Activated CD4-positive, alpha-beta T cell treated with anti-CD3 and anti-CD28 coated beads, Interleukin-2, amount 10 ng/mL, durations not matched to agents 24 days and 14 days (primary cell): Measurements from ENCODE around the gene SLC6A7. TPM values are rescaled to one million over a fixed set of nuclear protein-coding genes. Genes with fewer than 3 reads are reported as not detected.

Source experiments
- DNase-seq: peaks from one replicate; pipeline ENCODE4 v3.0.0; 2022
- H3K27ac Mint-ChIP-seq: one replicate; pipeline ENCODE4 v1.8.0; 2022; ENCODE audit warnings: mild to moderate bottlenecking, mixed read lengths
- H3K27me3 Mint-ChIP-seq: one replicate; pipeline ENCODE4 v1.8.0; 2022; ENCODE audit warnings: mixed read lengths
- H3K36me3 Mint-ChIP-seq: one replicate; pipeline ENCODE4 v1.8.0; 2022; ENCODE audit warnings: low read depth, mild to moderate bottlenecking, mixed read lengths
- H3K4me1 Mint-ChIP-seq: one replicate; pipeline ENCODE4 v1.8.0; 2021; ENCODE audit warnings: mixed read lengths
- H3K4me3 Mint-ChIP-seq: one replicate; pipeline ENCODE4 v1.8.0; 2022; ENCODE audit warnings: mild to moderate bottlenecking, moderate library complexity, mixed read lengths
- H3K9me3 Mint-ChIP-seq: one replicate; pipeline ENCODE4 v1.8.0; 2021; ENCODE audit warnings: mixed read lengths
- intact Hi-C: fragments of 100-400 bp; cut with micrococcal nuclease; formaldehyde crosslinking; loops from one replicate; pipeline ENCODE4 v1.15.1; 2023
- total RNA-seq: library from RNA; stranded (reverse); gene quantifications from 2 replicates; pipeline ENCODE4 v1.2.3, GENCODE V29; 2022

SLC6A7 gene
- total RNA-seq = not detected in 2 replicates

DNA sequence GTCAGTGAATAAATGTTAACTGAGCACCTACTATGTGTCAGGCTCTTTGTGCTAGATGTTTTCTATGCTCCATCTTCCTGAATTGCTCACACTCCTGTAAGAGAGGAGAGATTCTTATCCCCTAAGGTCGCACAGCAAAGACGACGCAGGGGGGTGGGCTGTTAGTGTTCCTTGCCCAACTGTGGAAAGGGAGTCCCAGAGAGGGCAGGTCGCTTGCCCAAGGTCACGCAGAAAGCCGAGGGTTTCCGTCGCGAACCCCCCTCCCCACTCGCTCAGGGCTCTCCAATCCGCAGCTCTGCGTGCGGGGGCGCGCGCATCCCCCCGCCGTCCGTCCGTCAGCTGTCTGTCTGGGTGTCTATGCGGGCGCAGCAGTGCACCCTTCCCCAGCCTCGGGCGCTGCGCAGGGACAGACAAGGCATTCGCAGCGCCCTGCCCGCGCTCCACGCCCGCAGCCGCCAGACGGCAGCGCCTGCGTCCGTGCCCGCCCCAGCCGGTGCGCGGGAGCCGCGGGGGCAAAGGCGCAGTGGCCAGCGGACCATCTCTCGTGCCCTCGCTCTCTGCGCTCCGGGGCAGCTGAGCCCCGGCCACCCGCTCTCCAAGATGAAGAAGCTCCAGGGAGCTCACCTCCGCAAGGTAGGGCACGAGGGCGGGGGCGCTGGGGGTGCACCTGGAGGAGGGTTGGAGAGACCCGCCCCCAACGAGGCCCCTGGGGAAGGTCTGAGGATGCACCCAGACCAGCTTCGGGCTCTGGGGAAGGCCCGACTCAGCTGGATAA lies at the start of gene SLC6A7:
TSS of gene SLC6A7 (plus strand) at position 335 of the 775 bp plus-strand sequence. CDS start at position 601, 266 bp downstream.
- DNase-seq = no peak
- Mint-ChIP-seq H3K9me3 (no peaks in the 10 kb centered on the region), H3K36me3 (no peaks in the 10 kb centered on the region), H3K4me1 (no peaks in the 10 kb centered on the region), H3K27ac (no peak within 1 kb of the TSS), H3K4me3 (no peak within 1 kb of the TSS), H3K27me3 (peaks cover 35% of the 10 kb centered on the region)
- intact Hi-C loops = no loop called here

GRCh38 chr5:150140830-150141229 lies 49.0 kb upstream of the SLC6A7 start:
- Mint-ChIP-seq H3K9me3 (no peaks in the 10 kb centered on the region), H3K27me3 (no peaks in the 10 kb centered on the region), H3K4me1 (peaks cover 12% of the 10 kb centered on the region), H3K36me3 (no peaks in the 10 kb centered on the region), H3K27ac (no peak overlapping the region), H3K4me3 (no peak overlapping the region)
- intact Hi-C loops = no loop called here
- no peak for DNase-seq

- peaks cover 12% of the 10 kb centered on the region for H3K4me1 Mint-ChIP-seq
- no peak overlapping the region for H3K4me3 Mint-ChIP-seq
- DNase-seq = no peak
- H3K9me3 Mint-ChIP-seq = no peaks in the 10 kb centered on the region
- no peaks in the 10 kb centered on the region for H3K27me3 Mint-ChIP-seq
- no peak overlapping the region for H3K27ac Mint-ChIP-seq
- intact Hi-C loops = no loop called here
- H3K36me3 Mint-ChIP-seq = no peaks in the 10 kb centered on the region
Measured at GRCh38 chr5:150141544-150142184, 48.2 kb upstream of the SLC6A7 start.

DNA sequence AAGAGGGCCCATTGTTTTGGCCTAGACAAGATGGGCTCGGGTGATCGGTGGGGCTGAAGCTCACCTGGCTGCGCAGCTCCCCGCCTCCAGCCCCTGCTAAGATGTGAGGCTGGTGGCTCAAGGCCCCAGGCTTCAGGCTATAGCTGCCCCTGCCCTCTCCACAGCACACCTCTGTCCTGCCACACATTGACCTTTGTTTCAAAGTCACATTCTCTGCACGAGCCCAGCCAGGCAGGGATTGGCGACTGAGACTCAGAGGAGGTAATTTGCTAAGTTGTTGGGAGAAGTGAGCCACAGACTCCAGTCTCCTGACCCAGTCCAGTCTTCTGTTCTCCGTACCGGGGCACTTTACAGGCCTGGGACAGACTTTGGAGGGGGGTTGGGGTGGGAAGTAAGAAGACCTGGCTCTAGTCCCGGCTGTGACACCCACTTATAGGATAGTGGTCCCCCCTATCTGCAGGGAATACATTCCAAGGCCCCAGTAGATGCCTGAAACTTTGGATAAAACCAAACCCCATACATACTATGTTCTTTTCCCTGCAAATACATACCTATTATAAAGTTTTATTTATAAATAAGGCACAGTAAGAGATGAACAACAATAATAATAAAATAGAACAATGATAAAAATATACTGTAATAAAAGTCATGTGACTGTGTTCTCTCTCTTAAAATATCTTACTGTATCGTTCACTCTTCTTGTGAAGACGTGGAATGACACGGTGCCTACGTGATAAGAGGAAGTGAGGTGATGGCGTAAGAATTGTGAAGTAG lies 47.5 kb upstream of the SLC6A7 start:
- no peak for DNase-seq
- H3K4me1 Mint-ChIP-seq = peaks cover 12% of the 10 kb centered on the region
- no peaks in the 10 kb centered on the region for H3K9me3 Mint-ChIP-seq
- H3K27ac Mint-ChIP-seq = no peak overlapping the region
- no peaks in the 10 kb centered on the region for H3K27me3 Mint-ChIP-seq
- intact Hi-C loops = no loop called here
- no peak overlapping the region for H3K4me3 Mint-ChIP-seq
- H3K36me3 Mint-ChIP-seq = no peaks in the 10 kb centered on the region

DNA sequence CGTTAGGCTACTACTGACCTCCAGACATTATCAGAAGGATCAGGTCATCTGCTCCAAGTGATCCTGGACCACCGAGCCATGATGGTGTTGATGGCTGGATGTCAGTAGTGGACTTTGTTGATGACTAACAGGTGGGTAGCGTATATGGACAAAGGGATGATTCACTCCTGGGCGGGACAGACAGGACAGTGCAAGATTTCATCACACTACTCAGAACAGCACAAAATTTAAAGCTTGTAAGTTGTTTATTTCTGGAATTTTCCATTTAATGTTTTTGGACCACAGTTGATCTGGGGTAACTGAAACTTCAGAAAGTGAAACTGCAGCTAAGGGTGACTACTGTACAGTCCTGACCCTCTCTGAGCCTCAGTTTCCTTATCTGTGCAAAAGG lies 46.9 kb upstream of the SLC6A7 start:
- no peaks in the 10 kb centered on the region for H3K27me3 Mint-ChIP-seq
- no peaks in the 10 kb centered on the region for H3K9me3 Mint-ChIP-seq
- no peak overlapping the region for H3K27ac Mint-ChIP-seq
- intact Hi-C loops = no loop called here
- H3K4me1 Mint-ChIP-seq = peaks cover 13% of the 10 kb centered on the region
- H3K4me3 Mint-ChIP-seq = no peak overlapping the region
- no peak for DNase-seq
- no peaks in the 10 kb centered on the region for H3K36me3 Mint-ChIP-seq

DNA sequence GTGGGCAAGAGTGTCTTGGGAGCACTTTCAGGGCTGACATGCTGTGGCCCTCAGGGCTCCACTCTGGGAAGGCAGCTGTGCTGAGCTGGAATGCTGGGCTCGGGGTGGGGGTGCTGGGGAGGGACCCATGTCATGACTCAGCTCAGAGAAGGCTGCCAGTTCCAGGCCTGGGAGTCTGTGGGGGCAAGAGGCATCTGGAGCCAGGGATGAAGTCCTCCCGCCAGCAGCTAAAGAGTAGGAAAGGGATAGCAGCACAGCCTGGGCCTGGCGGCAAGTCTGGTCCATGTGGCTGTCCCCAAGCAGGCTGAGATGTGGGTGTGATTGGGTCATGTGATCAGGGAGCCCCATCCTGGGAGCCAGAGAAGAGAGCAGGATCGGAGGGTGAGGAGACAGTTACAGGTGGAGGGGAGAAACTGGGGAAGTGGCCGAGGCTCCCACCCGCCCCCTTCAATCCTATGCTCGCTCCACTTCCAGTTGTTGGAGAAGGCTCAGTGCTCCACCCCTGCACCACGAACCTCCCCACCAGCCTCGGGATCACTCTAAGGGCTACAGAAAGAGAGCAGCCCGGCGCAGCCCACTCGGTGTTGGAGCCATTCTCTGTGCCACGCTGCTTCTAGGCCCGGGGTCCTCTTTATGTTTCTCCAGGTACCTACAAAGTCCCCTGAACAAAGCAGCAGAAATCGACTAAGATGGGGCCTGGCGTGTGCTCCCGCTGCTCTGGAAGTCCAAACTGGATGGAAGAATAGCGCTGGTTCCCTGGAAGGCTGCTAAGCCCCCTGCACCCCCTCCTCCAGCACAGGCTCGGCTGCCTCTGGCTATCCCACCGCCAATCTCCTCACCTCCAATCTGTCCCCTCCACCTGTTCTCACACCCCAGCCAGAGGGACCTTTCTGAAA lies 46.3 kb upstream of the SLC6A7 start:
- Mint-ChIP-seq H3K4me1 (peaks cover 16% of the 10 kb centered on the region), H3K27me3 (no peaks in the 10 kb centered on the region), H3K4me3 (no peak overlapping the region), H3K36me3 (no peaks in the 10 kb centered on the region), H3K27ac (no peak overlapping the region), H3K9me3 (no peaks in the 10 kb centered on the region)
- no peak for DNase-seq
- intact Hi-C loops = no loop called here

GRCh38 chr5:150144246-150144801 lies 45.5 kb upstream of the SLC6A7 start:
- Mint-ChIP-seq H3K4me1 (peaks cover 23% of the 10 kb centered on the region), H3K9me3 (no peaks in the 10 kb centered on the region), H3K36me3 (no peaks in the 10 kb centered on the region), H3K27me3 (no peaks in the 10 kb centered on the region), H3K27ac (no peak overlapping the region), H3K4me3 (no peak overlapping the region)
- no peak for DNase-seq
- intact Hi-C loops = no loop called here

GRCh38 chr5:150144879-150145278 lies 45.0 kb upstream of the SLC6A7 start:
- Mint-ChIP-seq H3K36me3 (no peaks in the 10 kb centered on the region), H3K9me3 (no peaks in the 10 kb centered on the region), H3K27me3 (no peaks in the 10 kb centered on the region), H3K4me1 (peaks cover 28% of the 10 kb centered on the region), H3K27ac (no peak overlapping the region), H3K4me3 (no peak overlapping the region)
- no peak for DNase-seq
- intact Hi-C loops = no loop called here

DNA sequence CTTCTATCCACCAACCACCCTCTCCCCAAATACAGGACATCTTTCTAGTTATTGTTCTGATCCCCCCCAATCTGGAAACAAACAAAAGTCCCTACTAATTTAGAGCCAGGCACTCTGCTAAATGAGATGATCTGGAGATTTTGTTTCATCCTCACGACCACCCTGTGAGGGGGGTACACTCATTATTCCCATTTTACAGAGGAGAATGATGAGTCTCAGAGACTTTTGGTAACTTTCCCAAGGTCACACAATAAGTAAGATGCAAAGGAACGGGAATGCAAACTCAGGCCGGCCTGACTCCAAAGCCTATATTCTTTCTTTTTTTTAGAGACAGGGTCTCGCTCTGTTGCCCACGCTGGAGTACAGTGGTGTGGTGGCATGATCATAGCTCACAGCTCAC lies 43.6 kb upstream of the SLC6A7 start:
- no peaks in the 10 kb centered on the region for H3K36me3 Mint-ChIP-seq
- no peaks in the 10 kb centered on the region for H3K9me3 Mint-ChIP-seq
- H3K27ac Mint-ChIP-seq = no peak overlapping the region
- intact Hi-C loops = no loop called here
- H3K4me1 Mint-ChIP-seq = peaks cover 32% of the 10 kb centered on the region
- no peak for DNase-seq
- no peaks in the 10 kb centered on the region for H3K27me3 Mint-ChIP-seq
- H3K4me3 Mint-ChIP-seq = no peak overlapping the region

DNA sequence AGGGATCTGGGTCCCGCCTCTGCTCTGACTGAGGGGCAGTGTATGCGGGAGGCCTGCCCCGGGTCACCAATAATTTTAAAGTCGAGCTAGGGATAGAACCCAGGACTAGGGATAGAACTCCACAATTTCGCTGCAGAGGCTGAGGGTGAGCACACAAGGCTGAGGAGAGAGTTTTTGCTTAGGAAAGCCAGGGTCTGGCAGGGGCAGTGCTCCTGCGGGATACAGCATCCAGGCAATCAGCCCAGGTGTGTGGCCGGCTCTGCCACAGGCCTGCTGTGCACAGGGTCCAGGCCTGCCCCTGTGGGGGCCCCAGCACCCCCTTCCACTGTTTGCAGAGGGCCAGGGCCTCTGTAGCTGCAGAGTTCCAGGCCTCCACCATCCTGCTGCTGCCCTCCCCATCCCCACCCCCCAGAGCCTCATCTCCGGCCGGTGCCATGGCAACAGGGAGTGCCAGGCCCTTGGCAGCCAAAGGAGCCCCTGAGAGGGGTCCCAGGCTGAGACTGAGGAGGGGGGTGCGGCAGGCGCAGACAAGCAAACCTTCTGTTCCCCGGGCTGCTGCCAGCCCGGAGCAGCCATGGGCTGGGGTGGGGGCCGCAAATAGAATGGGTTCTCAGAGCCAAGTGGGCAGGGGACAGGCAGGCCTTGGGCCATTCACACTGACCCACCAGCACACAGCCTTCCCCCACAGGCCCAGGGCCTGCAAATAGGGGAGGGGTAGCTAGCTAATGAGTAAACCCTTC lies 42.8 kb upstream of the SLC6A7 start:
- Mint-ChIP-seq H3K4me1 (peaks cover 32% of the 10 kb centered on the region), H3K9me3 (no peaks in the 10 kb centered on the region), H3K36me3 (no peaks in the 10 kb centered on the region), H3K27ac (no peak overlapping the region), H3K27me3 (no peaks in the 10 kb centered on the region), H3K4me3 (no peak overlapping the region)
- intact Hi-C loops = no loop called here
- no peak for DNase-seq

- Mint-ChIP-seq H3K4me1 (peaks cover 32% of the 10 kb centered on the region), H3K36me3 (no peaks in the 10 kb centered on the region), H3K27ac (no peak overlapping the region), H3K27me3 (no peaks in the 10 kb centered on the region), H3K4me3 (no peak overlapping the region), H3K9me3 (no peaks in the 10 kb centered on the region)
- intact Hi-C loops = no loop called here
- DNase-seq = no peak
Measured at GRCh38 chr5:150147670-150148069, 42.2 kb upstream of the SLC6A7 start.

DNA sequence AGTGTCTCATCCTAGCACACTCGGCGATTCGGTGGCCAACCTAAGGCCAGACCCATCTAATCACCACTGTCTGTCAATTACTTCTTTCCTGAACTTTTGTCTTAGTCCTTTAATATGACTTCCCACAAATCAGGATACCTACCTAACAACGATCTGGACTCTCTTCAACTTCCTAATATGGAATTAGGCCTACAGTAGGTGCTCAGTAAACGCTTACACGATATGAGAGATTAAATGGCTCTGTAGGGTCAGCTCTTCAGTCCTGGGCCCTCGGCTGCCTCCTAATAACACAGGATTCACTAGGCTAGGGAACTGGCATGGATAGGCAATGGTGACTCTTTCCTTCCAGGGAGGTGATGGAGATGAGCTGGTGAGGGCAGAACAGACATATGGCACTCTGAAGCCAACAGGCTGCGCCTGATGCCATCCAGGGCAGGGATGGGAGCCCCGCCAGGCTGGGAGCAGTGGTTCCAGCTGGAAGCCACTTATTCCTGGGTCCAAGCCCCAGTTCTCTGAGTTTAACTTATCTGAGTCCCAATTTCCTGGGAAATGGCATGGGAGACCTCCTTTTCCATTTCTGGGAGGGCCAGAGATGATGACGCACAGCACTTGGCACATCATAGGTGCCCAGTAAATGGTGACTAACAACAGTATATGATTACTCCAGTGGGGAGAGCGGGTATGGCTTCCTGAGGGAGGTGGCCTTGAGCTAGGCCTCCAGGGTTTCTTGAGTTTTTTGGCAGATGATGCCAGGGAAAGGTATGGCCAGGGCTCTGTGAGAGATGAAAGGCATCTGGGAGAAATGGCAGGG lies 41.5 kb upstream of the SLC6A7 start:
- Mint-ChIP-seq H3K36me3 (no peaks in the 10 kb centered on the region), H3K27me3 (no peaks in the 10 kb centered on the region), H3K4me1 (peaks cover 28% of the 10 kb centered on the region), H3K27ac (peak overlapping the region; percentile 68), H3K9me3 (no peaks in the 10 kb centered on the region), H3K4me3 (peak overlapping the region; percentile 34)
- intact Hi-C loops = no loop called here
- DNase-seq = no peak
